ENCODE data around the gene PSMC5. TPM values are rescaled to one million over a fixed set of nuclear protein-coding genes. Genes with fewer than 3 reads are reported as not detected.
A peak's percentile ranks its signal among the peaks of the same experiment; 100 is the strongest.

The PSMC5 gene
- total and polyA plus RNA-seq, 9 of the 15 experiments (the other 6 are each of a cell fraction or from before 2014, with no cell fraction given), result 89.2 to 393 (median 161) TPM

DNA sequence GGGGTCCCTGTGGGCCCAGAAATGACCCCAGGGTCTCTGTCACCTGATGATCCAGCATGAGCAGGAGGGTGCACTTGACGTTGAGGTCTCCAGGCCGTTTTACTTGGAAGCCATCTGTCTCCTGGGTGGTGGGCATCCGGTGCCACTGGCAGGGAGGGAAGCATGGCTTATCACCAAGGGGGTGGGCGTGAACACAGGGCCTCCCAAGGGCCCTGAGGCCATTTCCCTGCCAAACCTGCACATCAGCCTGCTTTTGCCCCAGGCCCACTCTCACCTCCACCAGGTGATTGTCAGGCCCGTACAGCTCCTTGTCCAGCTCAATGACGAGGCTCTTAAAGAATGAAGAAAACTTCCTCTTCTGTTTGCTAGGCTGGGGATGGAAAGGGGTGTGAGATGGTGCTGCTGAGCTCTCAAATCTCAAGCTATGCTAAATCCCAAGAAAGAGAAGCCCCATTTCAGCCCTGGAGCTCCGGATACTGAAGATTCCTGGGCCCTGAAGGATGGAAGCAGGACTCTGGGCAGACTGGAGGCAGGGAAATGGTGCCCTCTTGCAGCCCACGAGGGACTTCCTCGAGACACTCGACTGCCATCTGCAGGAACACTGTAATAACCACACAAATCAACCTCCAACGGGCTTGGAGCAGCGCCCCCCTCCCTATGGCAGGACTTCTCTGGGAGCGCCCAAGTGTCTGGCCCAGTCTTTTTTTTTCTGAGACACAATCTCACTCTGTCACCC, 7.4 kb downstream of the PSMC5 start:
- POLR2A ChIA-PET, result interaction anchor here (0.6 to 2.2 kb wide), 3 partner anchors 8 to 15 kb away, joined by 3 to 6 read pairs (median 3); partner anchors contain the start of gene PSMC5
- peak; percentile 98 for FAIRE-seq
- TF ChIP-seq, protein P1, sequence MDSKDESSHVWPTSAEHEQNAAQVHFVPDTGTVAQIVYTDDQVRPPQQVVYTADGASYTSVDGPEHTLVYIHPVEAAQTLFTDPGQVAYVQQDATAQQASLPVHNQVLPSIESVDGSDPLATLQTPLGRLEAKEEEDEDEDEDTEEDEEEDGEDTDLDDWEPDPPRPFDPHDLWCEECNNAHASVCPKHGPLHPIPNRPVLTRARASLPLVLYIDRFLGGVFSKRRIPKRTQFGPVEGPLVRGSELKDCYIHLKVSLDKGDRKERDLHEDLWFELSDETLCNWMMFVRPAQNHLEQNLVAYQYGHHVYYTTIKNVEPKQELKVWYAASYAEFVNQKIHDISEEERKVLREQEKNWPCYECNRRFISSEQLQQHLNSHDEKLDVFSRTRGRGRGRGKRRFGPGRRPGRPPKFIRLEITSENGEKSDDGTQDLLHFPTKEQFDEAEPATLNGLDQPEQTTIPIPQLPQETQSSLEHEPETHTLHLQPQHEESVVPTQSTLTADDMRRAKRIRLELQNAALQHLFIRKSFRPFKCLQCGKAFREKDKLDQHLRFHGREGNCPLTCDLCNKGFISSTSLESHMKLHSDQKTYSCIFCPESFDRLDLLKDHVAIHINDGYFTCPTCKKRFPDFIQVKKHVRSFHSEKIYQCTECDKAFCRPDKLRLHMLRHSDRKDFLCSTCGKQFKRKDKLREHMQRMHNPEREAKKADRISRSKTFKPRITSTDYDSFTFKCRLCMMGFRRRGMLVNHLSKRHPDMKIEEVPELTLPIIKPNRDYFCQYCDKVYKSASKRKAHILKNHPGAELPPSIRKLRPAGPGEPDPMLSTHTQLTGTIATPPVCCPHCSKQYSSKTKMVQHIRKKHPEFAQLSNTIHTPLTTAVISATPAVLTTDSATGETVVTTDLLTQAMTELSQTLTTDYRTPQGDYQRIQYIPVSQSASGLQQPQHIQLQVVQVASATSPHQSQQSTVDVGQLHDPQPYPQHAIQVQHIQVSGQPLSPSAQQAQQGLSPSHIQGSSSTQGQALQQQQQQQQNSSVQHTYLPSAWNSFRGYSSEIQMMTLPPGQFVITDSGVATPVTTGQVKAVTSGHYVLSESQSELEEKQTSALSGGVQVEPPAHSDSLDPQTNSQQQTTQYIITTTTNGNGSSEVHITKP (IDR thresholded peaks at IDR 0.05; ENCODE audit: partially characterized antibody), result peak; percentile 62
- TF ChIP-seq, protein P2, sequence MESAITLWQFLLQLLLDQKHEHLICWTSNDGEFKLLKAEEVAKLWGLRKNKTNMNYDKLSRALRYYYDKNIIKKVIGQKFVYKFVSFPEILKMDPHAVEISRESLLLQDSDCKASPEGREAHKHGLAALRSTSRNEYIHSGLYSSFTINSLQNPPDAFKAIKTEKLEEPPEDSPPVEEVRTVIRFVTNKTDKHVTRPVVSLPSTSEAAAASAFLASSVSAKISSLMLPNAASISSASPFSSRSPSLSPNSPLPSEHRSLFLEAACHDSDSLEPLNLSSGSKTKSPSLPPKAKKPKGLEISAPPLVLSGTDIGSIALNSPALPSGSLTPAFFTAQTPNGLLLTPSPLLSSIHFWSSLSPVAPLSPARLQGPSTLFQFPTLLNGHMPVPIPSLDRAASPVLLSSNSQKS (CRISPR knock-in tag; IDR thresholded peaks at IDR 0.05), result no peak
- peak; percentile 34; the same call in 1 of the 2 replicates for TF ChIP-seq KLF16 (IDR thresholded peaks at IDR 0.05)
- no peak for TF ChIP-seq LEF1 (IDR thresholded peaks at IDR 0.05)
- TF ChIP-seq CREM (IDR thresholded peaks at IDR 0.05; ENCODE audit: low read depth), result peak; percentile 65
- TF ChIP-seq ZNF717 (CRISPR knock-in tag; IDR thresholded peaks at IDR 0.05), result no peak
- TF ChIP-seq, protein P3, sequence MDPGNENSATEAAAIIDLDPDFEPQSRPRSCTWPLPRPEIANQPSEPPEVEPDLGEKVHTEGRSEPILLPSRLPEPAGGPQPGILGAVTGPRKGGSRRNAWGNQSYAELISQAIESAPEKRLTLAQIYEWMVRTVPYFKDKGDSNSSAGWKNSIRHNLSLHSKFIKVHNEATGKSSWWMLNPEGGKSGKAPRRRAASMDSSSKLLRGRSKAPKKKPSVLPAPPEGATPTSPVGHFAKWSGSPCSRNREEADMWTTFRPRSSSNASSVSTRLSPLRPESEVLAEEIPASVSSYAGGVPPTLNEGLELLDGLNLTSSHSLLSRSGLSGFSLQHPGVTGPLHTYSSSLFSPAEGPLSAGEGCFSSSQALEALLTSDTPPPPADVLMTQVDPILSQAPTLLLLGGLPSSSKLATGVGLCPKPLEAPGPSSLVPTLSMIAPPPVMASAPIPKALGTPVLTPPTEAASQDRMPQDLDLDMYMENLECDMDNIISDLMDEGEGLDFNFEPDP (CRISPR knock-in tag; IDR thresholded peaks at IDR 0.05), result no peak
- TF ChIP-seq YY1 (IDR thresholded peaks at IDR 0.05; ENCODE audit: borderline replicate concordance in 1 of 3, control insufficient read depth in 1 of 3, extremely low read depth in 1 of 3, insufficient read depth in 3 of 3, insufficient read length in 1 of 3, insufficient replicate concordance in 2 of 3, low read depth in 1 of 3, low read length in 2 of 3), result peak in 1 of 3 experiments; percentile 80
- TF ChIP-seq FOXJ3 (CRISPR knock-in tag; IDR thresholded peaks at IDR 0.05), result no peak
- TF ChIP-seq MAZ (CRISPR knock-in tag; conservative IDR thresholded peaks at IDR 0.05 in 1 of 2, IDR thresholded peaks at IDR 0.05 in 1 of 2), result peak in 1 of 2 experiments; percentile 70; a peak in 3 of 4 replicates
- TF ChIP-seq, protein P4, sequence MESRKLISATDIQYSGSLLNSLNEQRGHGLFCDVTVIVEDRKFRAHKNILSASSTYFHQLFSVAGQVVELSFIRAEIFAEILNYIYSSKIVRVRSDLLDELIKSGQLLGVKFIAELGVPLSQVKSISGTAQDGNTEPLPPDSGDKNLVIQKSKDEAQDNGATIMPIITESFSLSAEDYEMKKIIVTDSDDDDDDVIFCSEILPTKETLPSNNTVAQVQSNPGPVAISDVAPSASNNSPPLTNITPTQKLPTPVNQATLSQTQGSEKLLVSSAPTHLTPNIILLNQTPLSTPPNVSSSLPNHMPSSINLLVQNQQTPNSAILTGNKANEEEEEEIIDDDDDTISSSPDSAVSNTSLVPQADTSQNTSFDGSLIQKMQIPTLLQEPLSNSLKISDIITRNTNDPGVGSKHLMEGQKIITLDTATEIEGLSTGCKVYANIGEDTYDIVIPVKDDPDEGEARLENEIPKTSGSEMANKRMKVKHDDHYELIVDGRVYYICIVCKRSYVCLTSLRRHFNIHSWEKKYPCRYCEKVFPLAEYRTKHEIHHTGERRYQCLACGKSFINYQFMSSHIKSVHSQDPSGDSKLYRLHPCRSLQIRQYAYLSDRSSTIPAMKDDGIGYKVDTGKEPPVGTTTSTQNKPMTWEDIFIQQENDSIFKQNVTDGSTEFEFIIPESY (CRISPR knock-in tag; IDR thresholded peaks at IDR 0.05), result no peak

More for the DNA sequence above, 7.4 kb downstream of the PSMC5 start:
- CTCF ChIA-PET (ENCODE audit: low intra/inter-chr PET ratio), result interaction anchor here (1.1 to 2.4 kb wide), 3 partner anchors 136 to 409 kb away, joined by 3 to 7 read pairs (median 3); no protein-coding TSS in a partner anchor
- peaks cover 32% of the 10 kb centered on the region for H3K79me2 ChIP-seq (ENCODE audit: control insufficient read depth, insufficient read depth, low read length)
- DNase-seq (ENCODE audit: extremely low read depth in 1 of 4, low spot score in 3 of 4) (peak; percentile 54 to 89 (median 68)), ATAC-seq (peak; percentile 94)
- BruUV-seq (replicated peaks), result no TSS peak
- H3K9ac ChIP-seq (ENCODE audit: insufficient read depth in 1 of 2, low read depth in 2 of 2, low read length in 2 of 2), result peak overlapping the region in 1 of 2 experiments; percentile 47; a peak in 2 of 4 replicates
- 0 out of 3 replicates have a peak overlapping the region, but pooled peaks have one; percentile 27 for H3K27ac ChIP-seq (ENCODE audit: extremely low read depth, low read depth, low read length)
- H3K4me2 ChIP-seq (ENCODE audit: insufficient read depth, low read length), result no peak overlapping the region
- no peak overlapping the region for H3K4me3 ChIP-seq
- H3K4me1 ChIP-seq (replicated peaks in 1 of 2; ENCODE audit: control insufficient read depth in 2 of 2, insufficient read depth in 2 of 2, low read length in 2 of 2), result peaks cover 0 to 25% of the 10 kb centered on the region in 2 experiments; a peak in 4 of 5 replicates
- 28% methylated on average over 13 of the region's 13 CpGs for whole genome bisulfite sequencing (ENCODE audit: insufficient coverage, low coverage, missing lambda C conversion rate)
- peak overlapping the region; percentile 46 for H2AFZ ChIP-seq (ENCODE audit: low read depth, low read length)
- H3K27me3 ChIP-seq (ENCODE audit: control insufficient read depth in 2 of 2, insufficient read depth in 2 of 2, low read length in 2 of 2), result no peaks in the 10 kb centered on the region
- H3K9me1 ChIP-seq (ENCODE audit: control insufficient read depth, insufficient read depth, low read length), result no peaks in the 10 kb centered on the region
- in situ Hi-C loops (cut with MboI) (loop anchor here (25.0 kb wide), 1 partner anchor 397 kb away; the partner anchor contains the start of gene CYB561), intact Hi-C loops (cut with micrococcal nuclease) (loop anchor here (10.0 kb wide), 1 partner anchor 140 kb away; no protein-coding TSS in a partner anchor)
- H4K20me1 ChIP-seq (replicated peaks; ENCODE audit: control insufficient read depth, insufficient read depth, low read length), result no peaks in the 10 kb centered on the region
- H3K9me3 ChIP-seq (replicated peaks; ENCODE audit: control insufficient read depth, insufficient read depth, low read depth, low read length), result no peaks in the 10 kb centered on the region
- peaks cover 90% of the 10 kb centered on the region for H3K36me3 ChIP-seq (ENCODE audit: control insufficient read depth, insufficient read depth, low read length)

Measured in K562 (cell line).